OCI-LY1 (cell line): ENCODE data around the gene PSTPIP2.

ENCODE experiments used
- EZH2 ChIP-seq: fragments of 200-600 bp; sonication (generic), shearing (Covaris generic); IDR thresholded peaks from 2 replicates; pipeline ENCODE4 v1.8.0; 2017; ENCODE audit warnings: borderline replicate concordance, mixed run types, mild to moderate bottlenecking, antibody characterized with exemption, low read length, moderate library complexity, mixed read lengths
- TF ChIP-seq, protein P1 (sequence below): fragments of 200-600 bp; sonication (generic), shearing (Covaris generic); IDR thresholded peaks from 2 replicates; pipeline ENCODE4 v1.5.1; 2017; ENCODE audit warnings: mild to moderate bottlenecking, antibody characterized with exemption, low read length, moderate library complexity, mixed read lengths

- TF ChIP-seq, protein P1, sequence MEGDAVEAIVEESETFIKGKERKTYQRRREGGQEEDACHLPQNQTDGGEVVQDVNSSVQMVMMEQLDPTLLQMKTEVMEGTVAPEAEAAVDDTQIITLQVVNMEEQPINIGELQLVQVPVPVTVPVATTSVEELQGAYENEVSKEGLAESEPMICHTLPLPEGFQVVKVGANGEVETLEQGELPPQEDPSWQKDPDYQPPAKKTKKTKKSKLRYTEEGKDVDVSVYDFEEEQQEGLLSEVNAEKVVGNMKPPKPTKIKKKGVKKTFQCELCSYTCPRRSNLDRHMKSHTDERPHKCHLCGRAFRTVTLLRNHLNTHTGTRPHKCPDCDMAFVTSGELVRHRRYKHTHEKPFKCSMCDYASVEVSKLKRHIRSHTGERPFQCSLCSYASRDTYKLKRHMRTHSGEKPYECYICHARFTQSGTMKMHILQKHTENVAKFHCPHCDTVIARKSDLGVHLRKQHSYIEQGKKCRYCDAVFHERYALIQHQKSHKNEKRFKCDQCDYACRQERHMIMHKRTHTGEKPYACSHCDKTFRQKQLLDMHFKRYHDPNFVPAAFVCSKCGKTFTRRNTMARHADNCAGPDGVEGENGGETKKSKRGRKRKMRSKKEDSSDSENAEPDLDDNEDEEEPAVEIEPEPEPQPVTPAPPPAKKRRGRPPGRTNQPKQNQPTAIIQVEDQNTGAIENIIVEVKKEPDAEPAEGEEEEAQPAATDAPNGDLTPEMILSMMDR: no peak
- no peak for TF ChIP-seq EZH2
Observed at GRCh38 chr18:45954070-45954934, 117.8 kb downstream of the PSTPIP2 start.
